NK-92 (cell line): ENCODE measurements around the gene NAT10.

Experiments used
- DNase-seq: peaks from one replicate; lab custom pipeline; 2025; ENCODE audit not compliant: unreplicated experiment; lab: John Stamatoyannopoulos, UW

NAT10 gene

GRCh38 chr11:34105957-34106504 lies 602 bp downstream of the NAT10 start:
- DNase-seq: no peak

- no peak for DNase-seq
Measured at GRCh38 chr11:34111722-34112270, 6.4 kb downstream of the NAT10 start.

GRCh38 chr11:34114014-34114413 lies 8.6 kb downstream of the NAT10 start:
- DNase-seq: no peak

- no peak for DNase-seq
Measured at GRCh38 chr11:34114471-34114870, 9.0 kb downstream of the NAT10 start.

GRCh38 chr11:34120651-34121050 lies 15.2 kb downstream of the NAT10 start:
- DNase-seq: no peak

- no peak for DNase-seq
Measured at GRCh38 chr11:34124885-34125668, 19.6 kb downstream of the NAT10 start.

GRCh38 chr11:34126959-34127848 lies 21.8 kb downstream of the NAT10 start:
- no peak for DNase-seq

- no peak for DNase-seq
Measured at GRCh38 chr11:34128824-34129223, 23.4 kb downstream of the NAT10 start.

GRCh38 chr11:34132261-34132965 lies 27.0 kb downstream of the NAT10 start:
- DNase-seq: no peak

GRCh38 chr11:34134765-34135164 lies 29.3 kb downstream of the NAT10 start:
- DNase-seq: no peak

- no peak for DNase-seq
Measured at GRCh38 chr11:34135439-34135838, 30.0 kb downstream of the NAT10 start.

- no peak for DNase-seq
Measured at GRCh38 chr11:34136420-34136819, 31.0 kb downstream of the NAT10 start.

- no peak for DNase-seq
Measured at GRCh38 chr11:34139346-34139745, 33.9 kb downstream of the NAT10 start.

- DNase-seq: no peak
Measured at GRCh38 chr11:34140149-34140548, 34.7 kb downstream of the NAT10 start.

GRCh38 chr11:34143048-34143447 lies 37.6 kb downstream of the NAT10 start:
- DNase-seq: no peak

GRCh38 chr11:34145073-34145472 lies 39.6 kb downstream of the NAT10 start:
- no peak for DNase-seq

- DNase-seq: no peak
Measured at GRCh38 chr11:34145847-34146381, 40.5 kb downstream of the NAT10 start.

GRCh38 chr11:34146411-34146810 lies 41.0 kb downstream of the NAT10 start:
- DNase-seq: no peak

- no peak for DNase-seq
Measured at GRCh38 chr11:34146866-34147265, 41.4 kb downstream of the NAT10 start.

GRCh38 chr11:34147581-34147980 lies 42.2 kb downstream of the NAT10 start:
- no peak for DNase-seq
